Stimulated activated CD4-positive, alpha-beta T cell treated with anti-CD3 and anti-CD28 coated beads, Interleukin-2, amount 100 ng/mL, for 4 hours (primary cell): ENCODE data around the gene NPTX1.

Source experiments
- DNase-seq: peaks from one replicate; pipeline ENCODE4 v3.0.0-alpha.2; 2020; ENCODE audit warnings: low read depth

Gene NPTX1

DNA sequence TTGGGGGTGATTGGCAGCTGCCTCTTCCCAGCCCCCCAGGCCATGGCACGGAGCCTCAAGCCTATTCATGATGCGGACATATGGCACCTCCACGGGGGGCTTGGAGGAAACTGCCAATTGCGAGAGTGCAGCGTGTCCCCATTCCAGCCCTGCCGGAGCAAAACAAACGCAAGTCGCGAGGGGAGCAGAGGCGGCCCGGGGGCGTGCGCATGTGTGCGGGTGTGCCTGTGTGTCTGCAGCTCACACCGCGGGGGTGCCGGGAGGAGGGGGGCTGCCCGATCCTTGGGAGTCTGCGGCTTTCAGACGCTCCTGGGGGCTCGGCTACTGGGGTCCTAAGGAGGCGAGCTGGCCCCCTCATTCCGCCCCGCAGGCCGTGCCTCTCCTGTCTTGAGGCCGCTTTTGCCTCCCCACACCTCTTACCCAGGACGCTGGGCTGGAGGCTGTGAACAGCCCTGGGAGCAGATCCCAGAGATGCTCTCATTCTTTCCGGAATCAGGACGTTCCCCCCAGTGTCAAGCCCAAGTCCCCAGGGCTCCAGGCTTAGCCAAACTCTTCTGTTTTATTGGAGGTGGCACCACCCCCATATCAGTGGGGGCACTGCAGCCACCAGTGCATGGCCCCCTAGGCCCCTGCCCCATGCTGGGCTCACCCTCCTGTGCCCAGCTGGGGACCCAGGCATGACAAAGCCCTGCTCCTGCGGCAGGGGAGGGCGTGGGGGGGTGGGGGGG lies 32.3 kb downstream of the NPTX1 start:
- DNase-seq: no peak

- no peak for DNase-seq
Measured at GRCh38 chr17:80443498-80443897, 32.9 kb downstream of the NPTX1 start.

DNA sequence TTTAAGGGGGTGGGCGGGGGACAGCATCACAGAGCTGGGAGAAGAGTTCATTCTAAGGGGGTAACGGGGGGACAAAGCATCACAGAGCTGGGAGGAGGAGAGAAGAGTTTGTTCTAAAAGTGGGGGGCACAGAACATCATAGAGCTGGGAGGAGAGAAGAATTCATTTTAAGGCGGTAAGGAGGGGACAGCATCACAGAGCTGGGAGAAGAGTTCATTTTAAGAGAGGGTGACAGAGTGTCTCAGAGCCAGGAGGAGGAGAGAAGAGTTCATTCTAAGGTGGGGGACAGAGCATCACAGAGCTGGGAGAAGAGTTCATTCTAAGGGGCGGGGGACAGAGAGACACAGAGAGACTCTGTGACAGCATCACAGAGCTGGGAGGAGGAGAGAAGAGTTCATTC lies 33.6 kb downstream of the NPTX1 start:
- no peak for DNase-seq

DNA sequence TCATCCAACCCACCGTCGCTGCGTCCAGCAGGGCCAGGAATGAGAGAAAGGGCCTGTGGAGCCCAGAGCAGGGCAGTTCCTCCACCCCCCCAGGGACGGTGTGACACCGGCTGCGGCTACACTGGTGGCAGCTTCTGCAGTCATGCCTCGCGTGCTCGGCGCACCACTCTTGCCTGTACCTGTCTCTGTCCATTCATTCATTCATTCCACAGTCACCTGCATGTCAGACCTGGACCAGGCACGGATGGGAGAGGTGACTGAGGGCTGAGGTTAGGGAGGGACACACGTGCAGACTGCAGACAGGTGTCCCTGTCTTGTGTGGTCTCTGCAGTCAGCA lies 34.1 kb downstream of the NPTX1 start:
- DNase-seq: no peak

DNA sequence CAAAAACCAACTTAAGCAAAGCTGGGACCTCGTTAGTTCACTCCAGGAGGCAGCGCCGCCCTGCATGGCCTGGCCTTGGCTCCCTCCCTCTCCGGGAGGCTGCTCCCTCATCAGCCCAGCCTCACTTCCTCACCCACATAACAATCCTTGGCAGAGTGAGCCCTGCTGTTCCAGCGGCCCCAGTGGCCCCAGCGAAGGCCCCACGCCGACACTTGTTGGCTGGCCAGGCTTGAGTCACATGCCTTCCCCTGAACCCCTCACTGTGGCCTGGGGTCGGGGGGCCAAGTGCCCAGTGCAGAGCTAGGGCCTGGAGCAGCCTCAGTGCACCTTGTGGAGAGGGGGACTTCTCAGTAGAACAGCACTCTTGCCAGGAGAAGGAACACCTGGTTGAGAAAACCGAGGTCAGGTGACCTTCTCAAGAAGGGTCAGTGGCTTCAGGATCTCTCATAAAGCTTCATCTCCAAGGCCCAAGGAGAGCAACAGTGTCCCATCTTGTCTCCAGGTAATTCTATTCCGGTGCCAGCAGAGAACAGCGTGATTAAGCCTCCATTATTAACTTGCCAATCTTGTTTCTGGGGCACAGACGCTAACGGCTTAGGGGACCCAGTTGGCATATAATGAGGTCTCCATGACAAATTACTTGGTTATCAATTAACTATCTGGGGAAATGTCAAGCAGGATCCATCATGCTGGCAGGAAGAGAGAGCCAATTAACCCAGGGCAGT lies 34.6 kb downstream of the NPTX1 start:
- DNase-seq: no peak

DNA sequence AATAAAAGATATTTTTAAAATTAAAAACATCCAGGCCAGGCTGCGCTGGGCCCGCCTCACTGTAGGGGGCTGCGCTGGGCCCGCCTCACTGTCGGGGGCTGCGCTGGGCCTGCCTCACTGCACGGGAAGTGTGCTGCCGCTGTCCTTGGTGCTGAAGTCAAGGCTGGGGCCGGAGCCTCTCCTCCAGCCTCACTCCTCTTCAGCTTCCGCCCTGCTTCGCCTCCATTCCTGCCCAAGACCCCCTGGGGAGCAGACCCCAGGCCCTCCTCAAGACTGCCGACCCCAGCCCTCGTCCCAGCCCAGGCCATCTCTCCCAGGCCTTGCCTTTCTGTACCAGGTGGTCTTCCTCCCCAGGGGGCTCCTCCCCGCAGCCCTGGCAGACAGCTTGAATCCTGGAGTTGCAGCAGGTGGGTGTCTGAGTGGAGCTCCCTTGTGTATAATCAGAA lies 35.3 kb downstream of the NPTX1 start:
- no peak for DNase-seq

- no peak for DNase-seq
Measured at GRCh38 chr17:80439499-80439898, 36.9 kb downstream of the NPTX1 start.

DNA sequence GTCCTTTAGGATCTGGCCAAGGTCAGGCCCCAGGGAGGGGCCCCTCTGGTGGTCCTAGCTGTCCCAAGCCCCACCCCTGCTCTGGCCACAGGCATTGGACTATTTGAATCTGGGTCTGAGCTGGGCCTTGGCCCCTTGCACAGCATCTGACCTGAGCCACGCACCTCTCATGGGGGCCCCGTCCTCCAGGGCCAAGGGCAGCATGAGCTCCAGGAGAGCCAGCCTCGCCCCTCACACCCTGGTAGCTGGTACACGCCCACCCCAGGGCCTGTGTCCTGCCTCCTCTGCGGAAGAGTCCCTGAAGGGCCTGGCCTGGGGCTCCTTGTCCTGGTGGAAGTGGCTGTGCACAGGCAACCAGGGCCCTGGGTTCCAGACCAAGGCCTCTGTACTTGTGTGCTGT lies 37.6 kb downstream of the NPTX1 start:
- no peak for DNase-seq

- DNase-seq: no peak
Measured at GRCh38 chr17:80437532-80437931, 38.9 kb downstream of the NPTX1 start.

- no peak for DNase-seq
Measured at GRCh38 chr17:80433916-80434666, 42.3 kb downstream of the NPTX1 start.

GRCh38 chr17:80432961-80433550 lies 43.4 kb downstream of the NPTX1 start:
- no peak for DNase-seq

DNA sequence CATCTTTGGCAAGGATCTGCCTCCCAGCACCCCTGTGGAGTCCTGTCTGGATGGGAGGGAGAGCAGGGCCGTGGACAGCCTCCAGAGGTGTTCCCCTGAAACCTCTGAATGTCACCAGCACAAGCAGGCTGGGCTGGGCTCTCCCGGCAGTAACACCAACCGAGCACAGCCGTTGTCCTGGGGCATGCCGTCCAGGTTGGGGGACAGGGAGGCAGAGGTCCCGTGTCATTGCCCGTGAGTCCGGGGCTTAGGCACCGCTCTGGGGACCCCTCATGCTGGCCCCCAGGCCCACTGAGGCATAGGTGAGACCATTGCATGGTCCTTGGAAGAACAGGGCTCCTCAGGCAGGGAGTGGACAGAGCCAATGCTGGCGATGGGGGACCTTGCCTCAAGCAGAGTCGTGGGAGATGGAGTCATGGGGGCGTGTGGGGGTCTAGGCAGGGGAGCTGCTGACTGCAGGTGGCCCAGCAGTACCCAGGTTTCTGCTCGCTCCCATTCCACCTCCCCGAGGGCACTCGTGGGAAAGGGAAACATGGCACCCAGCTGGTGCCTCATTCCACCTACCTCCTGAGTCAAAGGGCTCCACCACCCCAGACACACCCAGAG lies 44.0 kb downstream of the NPTX1 start:
- DNase-seq: no peak

- no peak for DNase-seq
Measured at GRCh38 chr17:80431246-80432195, 44.9 kb downstream of the NPTX1 start.

DNA sequence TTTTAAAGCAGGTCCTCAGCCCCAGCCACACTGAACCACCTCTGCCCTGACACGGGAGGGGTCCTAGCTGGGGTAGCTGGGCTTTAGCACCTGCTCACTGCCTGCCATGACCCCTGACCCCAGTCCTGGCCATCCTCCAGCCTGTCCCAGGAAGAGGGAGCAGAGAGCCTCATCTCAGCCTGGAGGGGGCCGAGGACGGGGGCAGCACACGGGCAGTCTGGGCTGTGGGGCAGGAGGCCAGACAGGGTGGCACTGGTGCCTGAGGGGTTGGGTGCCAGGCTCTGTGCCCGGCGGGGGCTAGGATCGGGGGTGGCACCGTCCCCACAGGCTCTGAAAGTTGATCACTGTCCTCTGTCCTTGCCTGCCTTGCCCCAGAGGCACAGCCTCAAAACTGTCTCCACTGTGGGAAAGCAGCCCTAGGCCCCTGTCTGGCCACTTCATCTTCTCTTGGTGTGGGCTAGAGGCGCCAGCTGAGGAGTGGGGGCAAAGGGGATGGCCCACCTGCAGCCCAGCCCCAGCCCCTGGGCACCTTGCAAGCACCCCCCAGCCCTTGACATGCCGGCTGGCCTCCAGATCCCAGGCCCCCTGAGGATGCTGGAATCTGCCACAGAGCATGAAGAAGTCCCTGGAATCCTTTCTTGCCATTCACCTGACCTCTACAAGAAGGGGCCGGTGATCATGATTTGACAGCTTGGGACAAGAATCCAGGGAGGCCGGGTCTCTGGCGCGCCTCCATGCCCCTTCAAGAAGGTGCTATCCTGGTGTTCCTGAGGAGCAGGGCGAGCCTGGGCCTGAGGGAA lies 45.8 kb downstream of the NPTX1 start:
- no peak for DNase-seq

GRCh38 chr17:80429356-80430275 lies 46.8 kb downstream of the NPTX1 start:
- no peak for DNase-seq

GRCh38 chr17:80428796-80429195 lies 47.6 kb downstream of the NPTX1 start:
- DNase-seq: no peak

- no peak for DNase-seq
Measured at GRCh38 chr17:80428363-80428762, 48.0 kb downstream of the NPTX1 start.

DNA sequence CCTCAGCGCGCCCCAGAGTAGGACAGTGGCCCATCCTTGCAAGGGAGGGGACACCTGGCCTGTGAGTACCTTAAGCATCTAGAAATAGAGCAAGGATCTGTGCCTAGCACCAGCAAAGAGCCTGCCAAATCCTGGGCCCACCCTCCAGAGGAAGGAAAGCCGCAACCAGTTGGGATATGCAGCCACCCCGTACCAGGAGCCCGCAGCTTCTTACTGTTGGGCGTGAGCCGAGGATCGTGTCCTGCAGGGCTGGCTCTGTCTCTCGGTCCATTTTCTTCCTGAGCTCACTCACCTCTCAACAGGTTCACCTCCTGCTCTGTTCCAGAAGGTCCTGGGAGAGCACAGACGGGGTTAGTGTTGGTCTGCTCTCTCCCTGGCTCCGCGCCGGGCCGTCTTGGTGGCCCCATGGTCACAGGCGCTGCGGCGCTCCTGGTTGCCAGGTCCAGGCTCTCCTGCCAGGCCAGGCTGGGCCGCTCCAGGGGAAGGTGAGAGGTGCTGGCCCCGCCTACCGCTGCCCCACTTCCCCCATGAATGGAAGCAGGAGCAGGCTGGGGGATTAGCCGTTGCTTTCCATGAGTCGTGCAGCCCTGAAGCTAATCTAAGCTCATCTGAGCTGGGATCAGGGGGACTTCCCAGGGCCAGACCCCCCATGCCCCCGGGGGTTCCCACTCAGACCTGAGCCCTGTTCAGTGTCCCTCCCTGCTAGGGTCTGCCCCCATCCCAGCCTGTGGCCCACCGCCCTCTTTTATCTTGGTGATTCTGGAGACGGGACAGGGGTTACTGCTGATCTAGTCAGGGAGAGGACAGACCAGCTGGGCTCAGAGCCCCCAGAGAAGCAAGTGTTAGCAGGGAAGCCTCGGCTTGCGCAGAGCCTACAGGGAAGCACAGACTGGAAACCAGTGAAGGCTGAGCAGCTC lies 48.8 kb downstream of the NPTX1 start:
- DNase-seq: no peak
